COLO829 (cell line): ENCODE measurements around the gene RTN4RL2.

ENCODE experiments used
- DNase-seq: peaks from one replicate; pipeline ENCODE4 v3.0.0; 2012; ENCODE audit warnings: low spot score

The RTN4RL2 gene

DNA sequence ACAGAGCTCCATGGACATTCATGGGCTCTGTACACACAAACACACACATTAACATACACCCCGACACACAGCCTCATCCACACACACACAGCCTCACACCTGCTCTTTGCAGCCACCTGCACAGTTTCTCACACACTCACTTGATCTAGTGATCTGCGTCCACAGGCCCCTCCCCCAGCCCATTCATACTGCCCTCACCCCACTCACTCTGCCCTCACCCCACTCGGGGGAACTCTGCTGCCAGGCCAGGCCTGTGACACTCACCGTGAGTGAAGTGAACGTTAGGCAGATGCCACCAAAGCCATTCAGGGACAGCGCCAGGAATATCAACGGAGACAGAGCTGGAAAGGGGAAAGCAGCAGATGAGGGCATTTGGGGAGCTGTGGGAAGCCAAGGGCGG, 40.2 kb downstream of the RTN4RL2 start:
- DNase-seq: no peak

DNA sequence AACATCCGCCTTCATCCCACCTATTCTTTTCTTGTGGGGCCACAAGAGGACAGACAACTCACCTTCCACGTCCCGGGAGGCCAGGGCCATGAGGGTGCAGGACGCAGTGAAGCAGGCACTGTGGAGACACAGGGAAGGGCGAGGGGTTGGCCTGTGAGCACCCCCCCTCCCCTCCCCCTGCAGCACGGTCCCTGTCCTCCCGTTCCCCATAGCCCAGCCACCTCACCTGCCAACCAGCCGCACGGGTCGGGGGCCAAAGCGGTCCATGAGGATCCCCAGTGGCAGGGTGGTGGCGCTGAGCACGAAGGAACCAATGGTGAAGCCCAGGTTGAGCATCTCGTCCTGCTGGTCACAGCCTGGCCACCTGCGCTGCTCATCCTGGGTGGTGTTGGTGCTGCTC, 40.6 kb downstream of the RTN4RL2 start:
- no peak for DNase-seq

DNA sequence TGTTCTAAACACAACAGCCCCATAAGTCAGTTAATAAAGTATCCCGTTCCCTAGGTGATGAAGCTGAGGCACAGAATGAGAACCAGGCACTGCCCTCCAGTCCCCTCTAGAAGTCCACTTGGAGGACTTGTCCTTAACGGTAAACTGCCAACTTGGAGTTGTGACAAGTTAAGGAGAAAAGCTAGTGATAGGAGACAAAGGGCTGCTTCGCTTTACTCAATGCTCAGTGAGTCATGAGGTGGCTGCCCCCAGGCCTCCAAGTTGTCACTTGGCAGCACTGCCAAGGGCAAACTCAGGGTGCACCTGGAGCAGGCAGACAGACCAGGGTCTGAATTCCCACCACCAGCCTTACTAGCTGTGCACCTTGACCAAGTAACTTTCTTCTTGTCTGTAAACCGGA, 41.6 kb downstream of the RTN4RL2 start:
- no peak for DNase-seq

DNA sequence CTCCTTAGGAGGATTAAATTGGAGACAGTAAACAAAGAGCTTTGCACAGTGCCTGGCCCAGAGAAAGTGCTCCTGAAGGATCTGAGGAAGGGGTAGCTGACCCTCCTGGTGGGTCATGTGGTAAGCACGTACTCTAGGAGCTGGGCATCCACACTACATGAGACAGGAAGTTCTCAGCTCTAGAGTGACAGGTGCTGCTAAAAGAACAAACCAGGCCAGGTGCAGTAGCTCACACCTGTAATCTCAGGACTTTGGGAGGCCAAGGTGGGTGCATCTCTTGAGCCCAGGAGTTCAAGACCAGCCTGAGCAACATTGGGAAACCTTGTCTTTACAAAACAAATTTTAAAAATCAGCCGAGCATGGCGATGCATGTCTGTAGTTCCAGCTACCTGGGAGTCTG, 42.0 kb downstream of the RTN4RL2 start:
- DNase-seq: no peak

DNA sequence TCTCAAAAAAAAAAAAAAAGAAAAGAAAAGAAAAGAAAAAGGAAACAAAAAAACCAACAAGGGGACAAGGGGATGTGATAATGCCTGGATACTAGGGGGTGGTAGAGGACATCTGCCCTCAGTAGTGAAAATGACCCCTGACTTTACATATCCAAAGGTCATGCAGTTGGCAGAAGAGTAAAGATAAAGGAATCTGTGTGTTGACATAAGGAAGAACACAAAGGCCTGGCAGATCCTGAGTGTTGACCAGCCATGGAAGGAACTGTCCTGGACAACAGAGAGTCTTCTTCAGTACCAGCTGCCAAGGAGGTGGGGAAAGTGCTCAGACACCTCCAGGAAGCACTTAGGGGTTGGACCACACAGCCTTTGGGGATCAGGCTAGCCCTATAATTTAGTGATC, 42.5 kb downstream of the RTN4RL2 start:
- DNase-seq: no peak

DNA sequence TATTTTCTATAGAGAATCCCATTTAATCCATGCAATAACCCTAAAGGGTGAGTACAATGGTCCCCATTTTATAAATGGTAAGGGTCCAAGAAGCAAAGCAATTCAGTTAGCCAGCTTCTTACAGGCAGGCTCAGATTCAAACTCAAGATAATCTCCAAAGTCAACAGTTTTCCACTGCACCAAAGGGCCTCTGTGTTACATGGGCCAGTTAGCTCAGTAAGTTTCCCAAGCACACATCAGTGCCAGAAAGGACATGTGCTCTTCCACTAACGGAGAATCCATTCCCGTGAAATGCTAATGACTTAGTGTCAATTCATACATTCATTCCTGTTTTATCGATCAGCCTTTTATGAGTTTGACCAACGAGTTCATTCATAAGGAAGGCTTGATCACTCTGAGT, 44.2 kb downstream of the RTN4RL2 start:
- DNase-seq: no peak

DNA sequence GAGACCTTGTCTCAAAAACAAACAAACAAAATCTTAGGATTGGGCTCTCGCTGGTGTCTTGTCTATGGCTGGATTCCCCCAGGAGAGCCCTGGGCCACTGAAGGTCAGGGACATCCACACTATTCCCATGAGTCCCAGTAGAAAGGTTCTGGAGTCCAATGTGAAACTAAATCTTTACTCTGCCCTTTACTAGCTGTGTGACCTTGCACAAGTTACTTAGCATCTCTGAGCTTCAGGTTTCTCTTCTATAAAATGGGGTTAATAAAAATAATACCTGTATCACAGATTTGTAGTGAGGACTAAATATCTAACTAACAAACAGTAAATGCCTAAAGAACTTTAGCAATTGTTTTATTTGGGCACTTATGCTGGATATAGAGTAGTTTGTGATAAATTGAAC, 46.2 kb downstream of the RTN4RL2 start:
- no peak for DNase-seq

DNA sequence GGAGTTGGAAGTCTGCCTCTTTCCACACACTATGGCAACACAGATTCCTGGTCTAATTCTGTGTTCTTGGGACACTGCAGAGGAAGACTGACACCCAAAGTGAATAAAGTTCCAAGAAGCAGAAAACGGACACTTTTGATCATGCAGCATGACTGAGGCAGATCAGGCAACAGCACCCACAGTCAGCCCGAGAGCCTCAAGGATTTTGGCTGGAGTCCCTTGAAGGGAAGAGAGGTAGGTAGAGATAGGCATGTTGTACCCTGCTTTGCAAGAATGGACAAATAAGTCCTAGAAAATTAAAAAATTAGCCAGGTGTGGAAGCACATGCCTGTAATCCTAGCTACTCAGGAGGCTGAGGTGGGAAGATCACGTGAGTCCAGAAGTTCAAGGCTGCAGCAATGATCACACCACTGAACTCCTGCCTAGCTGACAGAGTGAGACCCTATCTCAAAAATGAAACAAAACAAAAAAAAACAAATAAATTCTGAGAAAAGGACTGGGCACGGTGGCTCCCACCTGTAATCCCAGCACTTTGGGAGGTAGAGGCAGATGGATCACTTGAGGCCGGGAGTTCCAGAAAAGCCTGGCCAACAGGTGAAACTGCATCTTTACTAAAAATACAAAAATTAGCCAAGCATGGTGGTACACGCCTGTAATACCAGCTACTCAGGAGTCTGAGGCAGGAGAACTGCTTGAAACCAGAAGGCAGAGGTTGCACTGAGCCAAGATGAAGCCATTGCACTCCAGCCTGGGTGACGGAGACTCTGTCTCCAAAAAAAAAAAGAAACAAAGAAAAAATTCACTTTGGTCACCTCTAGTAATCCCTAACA, 48.2 kb downstream of the RTN4RL2 start:
- DNase-seq: no peak

DNA sequence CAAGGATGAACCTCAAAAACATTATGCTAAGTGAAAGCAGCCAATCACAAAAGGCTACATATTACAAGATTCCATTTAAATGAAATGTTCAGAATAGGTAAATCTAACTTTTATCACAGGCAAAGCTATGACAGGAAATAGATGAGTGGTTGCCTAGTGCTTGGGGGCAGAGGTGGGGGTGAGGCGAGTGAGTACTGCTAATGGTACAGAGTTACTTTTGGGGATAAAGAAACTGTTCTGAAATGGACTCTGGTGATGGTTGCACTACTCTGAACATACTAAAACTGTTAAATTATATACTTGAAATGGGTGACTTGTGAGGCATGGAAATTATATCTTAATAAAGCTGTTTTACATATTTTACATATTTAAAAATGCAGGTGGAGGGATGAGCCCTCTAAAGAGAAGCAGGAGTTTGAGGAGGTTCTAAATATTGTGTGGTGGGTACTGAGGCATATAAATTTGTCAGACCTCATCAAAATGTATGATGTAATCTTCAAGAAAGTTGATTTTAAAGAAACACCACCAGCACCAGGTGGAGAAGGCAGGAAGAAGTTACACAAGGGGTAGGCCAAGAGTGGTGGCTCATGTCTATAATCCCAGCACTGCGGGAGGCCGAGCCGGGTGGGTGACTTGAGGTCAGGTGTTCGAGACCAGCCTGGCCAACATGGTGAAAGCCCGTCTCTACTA, 51.6 kb downstream of the RTN4RL2 start:
- DNase-seq: no peak

DNA sequence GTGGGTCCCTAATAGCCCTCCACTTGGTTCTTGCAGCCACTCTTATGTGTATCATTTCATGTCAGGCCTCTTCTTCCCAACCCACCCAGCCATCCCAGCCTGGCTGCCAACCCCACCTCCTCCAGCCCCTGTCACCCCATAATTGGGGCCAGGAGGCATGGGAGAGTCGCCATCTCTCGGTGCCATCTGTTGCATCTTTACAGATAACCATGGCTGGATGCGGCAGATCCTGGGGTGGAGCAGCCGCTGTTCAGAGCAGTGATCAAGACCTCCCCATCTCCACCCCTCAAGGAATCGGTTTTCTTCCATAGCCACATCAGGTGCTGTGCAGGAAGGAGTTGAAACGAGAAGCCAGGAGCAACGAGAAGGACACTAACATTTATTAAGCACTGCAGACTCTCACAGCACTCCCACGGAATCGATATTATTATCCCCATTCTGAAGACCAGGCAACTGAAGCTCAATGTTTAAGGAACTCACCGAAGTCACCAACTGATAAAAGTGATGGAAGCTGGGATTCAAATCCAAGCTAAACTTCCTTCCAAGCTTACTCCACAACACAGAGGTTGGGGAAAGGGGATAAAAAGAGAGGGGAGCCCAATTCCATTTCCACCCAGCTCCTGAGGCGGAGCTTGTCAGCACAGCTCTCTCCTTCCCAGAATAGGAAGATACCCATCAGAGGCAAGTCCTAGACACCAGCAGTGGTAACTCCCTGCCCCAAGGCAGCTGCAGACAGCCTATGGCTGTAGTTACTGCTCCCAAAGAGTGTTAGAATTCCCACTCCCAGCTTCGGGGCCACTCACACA, 52.5 kb downstream of the RTN4RL2 start:
- DNase-seq: no peak

DNA sequence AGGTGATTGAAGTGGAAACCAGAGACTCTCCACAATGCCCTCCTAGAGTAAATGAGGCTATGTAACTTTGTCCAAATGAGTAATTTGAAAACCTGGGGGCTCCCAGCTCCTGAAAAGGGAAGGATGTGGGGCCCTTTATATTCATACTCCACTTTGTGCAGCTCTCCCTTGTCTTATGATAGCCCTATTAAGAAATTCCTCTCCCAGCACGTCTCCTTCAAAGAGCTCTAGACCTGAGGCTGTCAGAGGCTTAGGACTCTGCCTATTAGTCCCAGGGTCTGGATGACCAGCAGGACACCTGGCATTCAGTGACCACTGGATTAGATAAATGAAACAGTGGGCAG, 53.1 kb downstream of the RTN4RL2 start:
- DNase-seq: no peak

DNA sequence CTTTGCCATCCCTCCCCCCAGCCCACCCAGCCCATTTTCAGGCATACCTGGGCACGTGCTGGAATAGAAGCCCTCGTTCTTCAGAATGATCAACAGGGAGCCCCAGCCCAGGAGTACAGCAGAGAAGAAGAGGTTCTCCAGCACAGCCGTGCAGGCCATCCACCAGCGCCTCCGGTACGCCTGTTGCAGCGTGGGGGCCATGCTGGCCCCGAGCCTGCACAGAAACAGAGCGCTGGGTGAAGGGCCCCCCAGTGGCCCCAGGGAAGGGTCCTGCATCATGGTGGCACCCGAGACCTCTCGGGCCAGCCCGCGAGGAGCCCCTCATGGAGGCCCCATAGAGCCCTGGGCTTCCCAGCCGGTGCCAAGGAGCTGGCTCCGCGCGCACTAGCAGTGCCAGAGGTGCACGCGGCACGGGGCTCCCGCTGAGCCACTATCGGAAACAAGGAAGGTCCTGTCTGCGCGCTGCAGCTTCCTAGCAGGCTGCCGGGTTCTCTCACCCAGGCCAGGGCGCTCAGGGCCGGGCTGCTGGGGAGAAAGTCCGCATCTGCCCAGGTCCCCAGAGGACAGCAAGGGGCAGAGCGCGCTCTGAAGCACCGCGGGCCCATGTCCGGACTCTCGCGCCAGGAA, 53.7 kb downstream of the RTN4RL2 start:
- DNase-seq: no peak

DNA sequence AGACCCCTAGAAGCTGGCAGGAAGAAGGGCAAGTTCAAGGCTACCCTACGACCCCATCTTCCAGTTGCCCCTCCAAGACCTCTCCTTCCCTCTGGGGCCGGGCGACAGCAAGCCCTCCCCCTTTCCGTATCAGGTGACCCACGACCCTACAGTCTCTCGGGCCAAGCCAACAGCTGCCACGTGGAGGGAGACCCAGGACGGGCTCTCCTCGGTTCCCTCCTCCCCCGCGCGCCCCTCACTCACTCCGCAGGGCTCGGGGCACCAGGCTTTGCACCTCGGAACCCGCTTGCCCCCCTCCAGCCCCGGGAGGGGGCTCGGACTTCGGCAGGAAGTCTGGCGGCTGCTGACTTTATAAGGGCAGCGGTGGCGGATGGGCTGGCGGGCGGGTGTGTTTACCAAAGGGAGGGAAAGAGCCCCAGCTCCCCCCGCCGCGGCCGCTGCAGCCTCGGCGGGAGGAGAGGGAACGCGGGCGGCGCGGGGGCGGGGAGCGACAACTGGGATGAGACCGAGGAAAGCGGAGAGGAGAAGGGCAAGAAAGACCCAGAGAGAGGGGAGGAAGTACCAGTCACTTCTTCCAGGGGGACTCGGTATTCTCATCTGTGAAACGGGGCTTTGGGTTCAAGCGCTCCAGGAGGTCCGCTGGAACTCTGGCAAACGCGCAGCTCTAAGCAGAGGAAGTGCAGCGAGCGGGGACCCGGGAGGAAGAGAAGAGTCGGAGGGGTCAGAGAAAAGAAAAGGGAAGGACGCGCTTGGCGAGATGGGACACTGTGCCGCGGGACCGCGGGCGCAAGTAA, 54.4 kb downstream of the RTN4RL2 start:
- no peak for DNase-seq

DNA sequence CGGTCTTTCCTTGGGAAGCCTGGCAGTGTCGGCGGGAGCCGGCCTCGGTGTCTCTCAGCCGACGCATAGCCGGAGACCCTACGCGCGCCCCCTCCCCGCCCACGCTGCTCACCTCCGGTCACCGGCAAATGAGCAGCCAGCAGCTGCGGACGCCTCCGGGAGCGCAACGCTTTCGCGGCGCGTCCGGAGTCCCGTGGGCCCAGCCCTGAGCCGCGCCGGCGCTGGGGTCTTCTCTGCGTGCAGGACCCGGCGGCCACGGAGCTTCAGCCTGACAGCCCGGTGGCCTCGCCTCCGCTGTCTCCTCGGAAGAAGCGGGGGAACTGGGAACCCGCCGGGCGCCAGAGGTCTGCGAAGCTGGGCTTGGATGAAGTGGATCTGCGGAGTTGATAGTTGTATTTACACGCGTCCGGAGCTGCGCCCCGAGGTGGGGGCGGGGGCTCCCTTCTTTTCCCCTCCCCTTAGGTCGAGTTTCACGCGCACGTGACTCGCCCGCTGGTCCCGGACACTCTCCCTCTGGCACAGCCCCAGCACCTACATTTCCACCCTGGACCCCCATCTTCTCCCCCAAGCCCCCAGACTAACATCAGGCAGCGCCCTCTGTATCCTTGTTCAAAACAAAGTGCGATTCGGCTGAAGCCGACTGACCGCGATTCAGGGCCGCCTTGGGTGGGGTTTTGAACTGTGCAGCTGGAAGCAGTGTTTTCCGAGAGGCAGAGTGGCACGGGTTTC, 55.2 kb downstream of the RTN4RL2 start, which contains the start of gene SLC43A1:
SLC43A1 (minus strand) TSS at position 371 of the 729 bp plus-strand sequence. CDS start 1,591 bp downstream, outside the sequence.
- no peak for DNase-seq

DNA sequence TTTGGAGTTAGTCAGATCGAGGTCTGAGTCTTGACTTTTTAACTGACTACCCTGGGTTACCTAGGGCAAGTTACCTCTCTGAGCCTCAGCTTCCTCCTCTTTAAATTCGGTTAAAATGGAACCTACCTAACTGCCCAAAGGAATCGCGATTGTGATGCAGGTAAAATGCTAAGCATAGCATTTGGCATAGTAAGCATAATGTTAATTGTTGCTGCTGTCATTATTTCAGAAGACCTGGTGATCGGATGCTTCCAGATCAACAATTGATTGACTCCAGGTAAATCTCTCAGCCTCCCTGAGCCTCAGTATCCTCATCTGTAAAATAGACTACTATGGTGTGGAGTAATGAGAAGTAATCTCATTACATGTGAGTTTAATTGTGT, 55.7 kb downstream of the RTN4RL2 start:
- no peak for DNase-seq

DNA sequence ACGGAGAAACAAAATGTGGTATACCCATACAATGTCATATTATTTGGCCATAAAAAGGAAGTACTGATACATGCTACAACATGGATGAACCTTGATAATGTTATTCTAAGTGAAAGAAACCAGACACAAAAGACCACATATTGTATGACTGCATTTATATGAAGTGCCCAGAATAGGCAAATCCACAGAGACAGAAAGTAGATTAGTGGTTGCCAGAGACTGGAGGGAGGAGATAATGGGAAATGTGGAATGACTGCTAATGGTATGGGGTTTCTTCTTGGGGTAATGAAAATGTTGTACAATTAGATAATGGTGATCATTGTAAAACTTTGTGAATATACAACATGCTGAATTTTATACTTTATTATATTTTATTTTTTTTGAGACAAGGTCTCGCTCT, 60.8 kb downstream of the RTN4RL2 start:
- DNase-seq: no peak

DNA sequence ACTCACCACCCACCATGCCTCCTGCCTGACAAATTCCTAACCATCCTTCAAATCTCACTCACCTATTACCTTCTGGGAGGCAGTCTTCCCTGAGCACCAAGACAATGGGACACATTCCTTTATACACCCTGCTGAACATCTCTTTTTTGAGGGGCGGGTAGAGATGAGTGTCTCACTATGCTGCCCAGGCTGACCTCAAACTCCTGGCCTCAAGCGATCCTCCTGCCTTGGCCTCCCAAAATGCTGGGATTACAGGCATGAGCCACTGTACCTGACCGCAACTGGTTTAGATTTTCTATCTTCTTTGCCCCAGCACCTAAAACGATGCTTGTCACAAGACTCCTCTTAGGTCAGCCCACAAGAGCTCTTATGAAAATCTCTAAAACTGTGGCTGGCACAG, 63.1 kb downstream of the RTN4RL2 start:
- no peak for DNase-seq
